BLaER1 treated with 17β-estradiol and CSF1 and Interleukin-3, amounts not matched to agents 10 nM and 100 nM (cell line): ENCODE measurements around the gene SLIT2.

Experiments
- H3K27ac ChIP-seq, 11 experiments: shearing (Covaris generic); formaldehyde crosslinking; 2 replicates each; pipeline ENCODE4 v1.8.1; 2022
- H3K27me3 ChIP-seq, 11 experiments: shearing (Covaris generic); formaldehyde crosslinking; 2 replicates each; pipeline ENCODE4 v1.8.1; 2022
- H3K36me3 ChIP-seq, 11 experiments: shearing (Covaris generic); formaldehyde crosslinking; 2 replicates each; pipeline ENCODE4 v1.8.1; 2022
- H3K4me1 ChIP-seq, 10 experiments: shearing (Covaris generic); formaldehyde crosslinking; 2 replicates each; pipeline ENCODE4 v1.8.1; 2022
- H3K4me2 ChIP-seq, 11 experiments: shearing (Covaris generic); formaldehyde crosslinking; 2 replicates each; pipeline ENCODE4 v1.8.1; 2022
- H3K4me3 ChIP-seq, 10 experiments: shearing (Covaris generic); formaldehyde crosslinking; 2 replicates each; pipeline ENCODE4 v1.8.1; 2022
- H3K9ac ChIP-seq, 11 experiments: shearing (Covaris generic); formaldehyde crosslinking; 2 replicates each; pipeline ENCODE4 v1.8.1; 2022
- H3K9me3 ChIP-seq, 11 experiments: shearing (Covaris generic); formaldehyde crosslinking; replicated peaks in 1 of 11; 2 replicates each; pipeline ENCODE4 v1.8.1; 2022
- H4K20me1 ChIP-seq, 11 experiments: shearing (Covaris generic); formaldehyde crosslinking; 2 replicates each; pipeline ENCODE4 v1.8.1; 2022
- Cebpa-rat ChIP-seq, 11 experiments: shearing (Covaris generic); IDR thresholded peaks; 2 replicates each; pipeline ENCODE4 v1.8.1; 2022

SLIT2 gene

GRCh38 chr4:20256381-20256881 is 4.7 kb downstream of the SLIT2 start:
- no peak overlapping the region for H3K4me3 ChIP-seq
- peaks cover 51 to 66% (median 54%) of the 10 kb centered on the region in 11 experiments for H3K27me3 ChIP-seq
- H3K36me3 ChIP-seq, result no peaks in the 10 kb centered on the region
- H3K4me2 ChIP-seq, result no peak overlapping the region
- peaks cover 5 to 21% (median 15%) of the 10 kb centered on the region in 11 experiments; a peak in 18 of 22 replicates for H3K9me3 ChIP-seq
- H3K9ac ChIP-seq, result no peak overlapping the region
- no peak overlapping the region for H3K27ac ChIP-seq
- H4K20me1 ChIP-seq, result peaks cover 0 to 36% (median 21%) of the 10 kb centered on the region in 11 experiments; a peak in 13 of 22 replicates
- TF ChIP-seq Cebpa-rat (IDR thresholded peaks at IDR 0.05), result no peak
- peaks cover 27 to 35% (median 33%) of the 10 kb centered on the region in 10 experiments for H3K4me1 ChIP-seq

GRCh38 chr4:20259707-20260106 is 8.0 kb downstream of the SLIT2 start:
- H3K9ac ChIP-seq, result no peak overlapping the region
- peaks cover 18 to 33% (median 21%) of the 10 kb centered on the region in 11 experiments for H3K27me3 ChIP-seq
- peaks cover 0 to 4% (median 0%) of the 10 kb centered on the region in 11 experiments; a peak in 2 of 22 replicates for H3K9me3 ChIP-seq
- peaks cover 6 to 7% (median 7%) of the 10 kb centered on the region in 10 experiments; a peak in 19 of 20 replicates for H3K4me1 ChIP-seq
- H3K4me2 ChIP-seq, result no peak overlapping the region
- no peak overlapping the region for H3K27ac ChIP-seq
- H4K20me1 ChIP-seq, result peaks cover 0 to 5% (median 0%) of the 10 kb centered on the region in 11 experiments; a peak in 2 of 22 replicates
- TF ChIP-seq Cebpa-rat (IDR thresholded peaks at IDR 0.05), result no peak
- no peaks in the 10 kb centered on the region for H3K36me3 ChIP-seq
- H3K4me3 ChIP-seq, result no peak overlapping the region

- H3K4me1 ChIP-seq, result no peaks in the 10 kb centered on the region
- no peak overlapping the region for H3K4me2 ChIP-seq
- no peak overlapping the region for H3K9ac ChIP-seq
- H3K27ac ChIP-seq, result no peak overlapping the region
- H3K27me3 ChIP-seq, result peaks cover 7 to 22% (median 10%) of the 10 kb centered on the region in 11 experiments
- no peaks in the 10 kb centered on the region for H3K9me3 ChIP-seq
- H3K36me3 ChIP-seq, result no peaks in the 10 kb centered on the region
- H4K20me1 ChIP-seq, result no peaks in the 10 kb centered on the region
- H3K4me3 ChIP-seq, result no peak overlapping the region
- no peak for TF ChIP-seq Cebpa-rat (IDR thresholded peaks at IDR 0.05)
Measured at GRCh38 chr4:20260821-20261220, 9.1 kb downstream of the SLIT2 start.

GRCh38 chr4:20262221-20262620 is 10.5 kb downstream of the SLIT2 start:
- no peaks in the 10 kb centered on the region for H3K4me1 ChIP-seq
- TF ChIP-seq Cebpa-rat (IDR thresholded peaks at IDR 0.05), result no peak
- no peaks in the 10 kb centered on the region for H4K20me1 ChIP-seq
- no peaks in the 10 kb centered on the region for H3K36me3 ChIP-seq
- H3K4me2 ChIP-seq, result no peak overlapping the region
- H3K27me3 ChIP-seq, result peaks cover 0 to 9% (median 0%) of the 10 kb centered on the region in 11 experiments; a peak in 5 of 22 replicates
- no peak overlapping the region for H3K9ac ChIP-seq
- no peak overlapping the region for H3K4me3 ChIP-seq
- H3K27ac ChIP-seq, result no peak overlapping the region
- H3K9me3 ChIP-seq, result no peaks in the 10 kb centered on the region

GRCh38 chr4:20264688-20265087 is 13.0 kb downstream of the SLIT2 start:
- peaks cover 0 to 1% (median 0%) of the 10 kb centered on the region in 11 experiments; a peak in 1 of 22 replicates for H3K27me3 ChIP-seq
- no peak overlapping the region for H3K27ac ChIP-seq
- no peak overlapping the region for H3K4me3 ChIP-seq
- no peak overlapping the region for H3K4me2 ChIP-seq
- H3K9ac ChIP-seq, result no peak overlapping the region
- H4K20me1 ChIP-seq, result no peaks in the 10 kb centered on the region
- no peaks in the 10 kb centered on the region for H3K4me1 ChIP-seq
- no peaks in the 10 kb centered on the region for H3K9me3 ChIP-seq
- TF ChIP-seq Cebpa-rat (IDR thresholded peaks at IDR 0.05), result no peak
- H3K36me3 ChIP-seq, result no peaks in the 10 kb centered on the region

- Histone ChIP-seq H3K4me2 (no peak overlapping the region), H3K27me3 (no peaks in the 10 kb centered on the region), H3K9ac (no peak overlapping the region), H3K9me3 (no peaks in the 10 kb centered on the region), H3K36me3 (no peaks in the 10 kb centered on the region), H4K20me1 (no peaks in the 10 kb centered on the region), H3K4me3 (no peak overlapping the region), H3K27ac (no peak overlapping the region), H3K4me1 (no peaks in the 10 kb centered on the region)
- no peak for TF ChIP-seq Cebpa-rat (IDR thresholded peaks at IDR 0.05)
Measured at GRCh38 chr4:20265726-20266125, 14.0 kb downstream of the SLIT2 start.

- no peaks in the 10 kb centered on the region for H3K36me3 ChIP-seq
- no peak for TF ChIP-seq Cebpa-rat (IDR thresholded peaks at IDR 0.05)
Measured at GRCh38 chr4:20266215-20267082, 14.7 kb downstream of the SLIT2 start.

GRCh38 chr4:20268028-20268427 is 16.3 kb downstream of the SLIT2 start:
- Histone ChIP-seq H3K9ac (no peak overlapping the region), H3K4me1 (no peaks in the 10 kb centered on the region), H3K4me2 (no peak overlapping the region), H3K4me3 (no peak overlapping the region), H3K27ac (no peak overlapping the region), H3K9me3 (no peaks in the 10 kb centered on the region), H3K27me3 (no peaks in the 10 kb centered on the region), H3K36me3 (no peaks in the 10 kb centered on the region), H4K20me1 (no peaks in the 10 kb centered on the region)
- TF ChIP-seq Cebpa-rat (IDR thresholded peaks at IDR 0.05), result no peak

More at GRCh38 chr4:20266215-20267082, 14.7 kb downstream of the SLIT2 start:
- no peak overlapping the region for H3K9ac ChIP-seq
- no peak overlapping the region for H3K4me2 ChIP-seq
- H3K9me3 ChIP-seq, result no peaks in the 10 kb centered on the region
- no peaks in the 10 kb centered on the region for H3K4me1 ChIP-seq
- no peak overlapping the region for H3K27ac ChIP-seq
- no peak overlapping the region for H3K4me3 ChIP-seq
- H4K20me1 ChIP-seq, result no peaks in the 10 kb centered on the region
- H3K27me3 ChIP-seq, result no peaks in the 10 kb centered on the region

- no peak overlapping the region for H3K27ac ChIP-seq
- H3K4me3 ChIP-seq, result no peak overlapping the region
- no peak overlapping the region for H3K4me2 ChIP-seq
- H3K9ac ChIP-seq, result no peak overlapping the region
- H3K27me3 ChIP-seq, result no peaks in the 10 kb centered on the region
- H3K36me3 ChIP-seq, result no peaks in the 10 kb centered on the region
- H4K20me1 ChIP-seq, result no peaks in the 10 kb centered on the region
- TF ChIP-seq Cebpa-rat (IDR thresholded peaks at IDR 0.05), result no peak
- no peaks in the 10 kb centered on the region for H3K4me1 ChIP-seq
- H3K9me3 ChIP-seq, result no peaks in the 10 kb centered on the region
Measured at GRCh38 chr4:20269320-20269719, 17.6 kb downstream of the SLIT2 start.
